GM04504 (cell line): ENCODE results near the gene UBA1.

Source experiments
- DNase-seq: peaks from one replicate; pipeline ENCODE4 v3.0.0-alpha.2; 2012; ENCODE audit warnings: low read depth

UBA1 gene

DNA sequence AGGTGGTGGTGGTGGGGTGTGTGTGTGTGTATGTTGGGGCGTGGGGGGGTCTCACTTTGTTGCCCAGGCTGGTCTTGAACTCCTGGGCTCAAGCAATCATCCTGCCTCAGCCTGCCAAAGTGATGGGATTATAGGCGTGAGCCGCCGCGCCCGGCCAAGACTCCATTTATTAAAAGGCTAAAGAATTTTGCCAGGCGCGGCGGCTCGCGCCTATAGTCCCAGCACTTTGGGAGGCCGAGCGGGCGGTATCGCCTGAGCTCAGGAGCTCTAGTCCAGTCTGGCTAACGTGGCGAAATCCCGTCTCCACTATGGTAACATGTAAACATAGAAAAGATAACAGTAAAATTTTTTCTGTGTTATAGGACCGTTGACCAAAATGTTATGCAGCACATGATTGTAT, 3.7 kb upstream of the UBA1 start:
- DNase-seq: no peak

DNA sequence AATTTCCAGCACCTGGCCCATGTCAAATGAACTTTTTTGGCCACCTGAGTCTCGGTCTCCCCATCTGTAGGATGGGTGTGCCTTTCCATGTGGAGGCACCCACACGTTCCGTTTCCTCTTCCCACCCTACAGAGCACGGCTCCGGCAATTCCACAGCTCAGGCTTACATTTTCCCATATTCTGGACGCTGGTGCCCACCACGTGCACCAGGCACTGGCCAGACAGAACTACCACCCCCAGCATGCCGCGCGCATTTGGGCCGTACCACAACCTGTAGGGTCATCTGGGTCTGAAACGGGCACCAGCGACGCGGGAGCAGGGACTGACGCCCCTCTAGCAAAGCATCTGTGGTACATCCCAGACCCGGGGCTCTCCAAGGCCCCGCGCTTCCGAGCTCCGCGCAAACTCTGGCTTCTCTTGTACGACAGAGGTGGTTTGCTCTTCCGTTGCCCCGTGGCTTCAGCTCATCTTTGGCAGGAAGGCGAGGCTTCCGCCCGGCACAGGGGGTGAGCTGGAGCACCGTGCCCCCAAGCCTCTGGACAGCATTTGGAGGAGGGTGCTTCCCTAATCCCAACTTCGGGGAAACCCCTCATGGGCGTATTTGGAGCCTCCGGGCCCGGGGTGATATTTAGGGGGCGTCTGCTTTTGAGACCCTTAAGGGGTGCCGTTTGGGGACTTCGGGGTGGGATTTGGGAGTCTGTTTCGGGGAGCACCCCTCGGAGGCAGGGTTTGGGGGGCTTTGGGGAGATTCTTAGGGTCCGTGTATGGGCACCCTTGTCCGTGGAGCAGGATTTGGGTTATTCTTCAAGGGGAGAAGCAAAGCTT, 3.0 kb upstream of the UBA1 start:
- peak; percentile 78 for DNase-seq

GRCh38 chrX:47191331-47191730, 2.3 kb upstream of the UBA1 start:
- DNase-seq: no peak

- no peak for DNase-seq
These were observed 1.7 kb upstream of the UBA1 start for GRCh38 chrX:47191806-47192401.

GRCh38 chrX:47194194-47194787, 662 bp downstream of the UBA1 start:
- DNase-seq: no peak

- no peak for DNase-seq
These were observed 2.5 kb downstream of the UBA1 start for GRCh38 chrX:47196098-47196497.

- no peak for DNase-seq
These were observed 3.9 kb downstream of the UBA1 start for GRCh38 chrX:47197526-47197925.

- no peak for DNase-seq
These were observed 4.5 kb downstream of the UBA1 start for GRCh38 chrX:47198026-47198686.

DNA sequence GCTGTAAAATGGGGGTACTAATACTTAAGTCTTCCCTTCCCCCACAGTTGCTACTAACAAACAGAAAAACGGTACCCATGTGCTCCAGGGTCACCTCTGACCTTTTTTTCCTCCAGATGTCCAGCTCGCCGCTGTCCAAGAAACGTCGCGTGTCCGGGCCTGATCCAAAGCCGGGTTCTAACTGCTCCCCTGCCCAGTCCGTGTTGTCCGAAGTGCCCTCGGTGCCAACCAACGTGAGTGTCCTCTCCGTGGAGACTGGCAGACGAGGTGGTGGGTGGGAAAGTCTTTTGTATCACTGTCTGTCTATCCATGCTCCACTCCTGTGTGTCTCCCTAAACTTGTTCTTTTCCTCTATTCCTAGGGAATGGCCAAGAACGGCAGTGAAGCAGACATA, 5.1 kb downstream of the UBA1 start:
- no peak for DNase-seq

GRCh38 chrX:47199286-47199685, 5.7 kb downstream of the UBA1 start:
- DNase-seq: no peak

DNA sequence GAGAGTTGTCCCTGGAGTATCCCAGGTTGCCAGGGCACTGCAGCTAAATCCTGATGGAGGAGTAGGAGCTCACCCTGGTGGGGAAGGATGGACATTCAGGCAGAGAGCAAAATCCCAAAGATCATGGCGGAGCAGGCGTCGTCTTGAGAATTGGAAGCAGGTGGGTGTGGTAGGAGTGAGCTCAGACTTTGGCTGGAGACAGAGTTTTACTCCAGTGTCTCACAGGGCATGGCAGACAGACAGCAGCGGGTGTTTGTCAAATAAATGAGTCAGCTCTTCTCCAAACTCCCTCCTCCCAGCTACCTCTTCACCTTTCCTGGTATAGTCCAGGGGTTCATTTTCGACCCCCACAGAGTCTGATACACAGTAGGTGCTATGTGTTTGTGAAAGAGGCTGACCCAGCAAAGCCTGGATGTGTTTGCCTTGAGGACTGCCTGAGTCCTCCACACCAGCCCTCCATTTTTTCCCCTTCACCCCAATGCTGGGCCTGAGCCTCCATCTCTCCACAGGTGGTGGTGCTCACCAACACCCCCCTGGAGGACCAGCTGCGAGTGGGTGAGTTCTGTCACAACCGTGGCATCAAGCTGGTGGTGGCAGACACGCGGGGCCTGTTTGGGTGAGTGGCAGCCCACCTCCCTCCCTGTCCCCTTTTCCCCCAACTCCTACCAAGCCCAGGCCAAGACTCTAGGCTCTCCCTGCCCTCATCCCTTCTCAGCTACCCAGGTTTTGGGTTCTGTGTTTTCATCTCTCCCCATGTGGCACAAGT, 6.9 kb downstream of the UBA1 start:
- peak; percentile 77 for DNase-seq

DNA sequence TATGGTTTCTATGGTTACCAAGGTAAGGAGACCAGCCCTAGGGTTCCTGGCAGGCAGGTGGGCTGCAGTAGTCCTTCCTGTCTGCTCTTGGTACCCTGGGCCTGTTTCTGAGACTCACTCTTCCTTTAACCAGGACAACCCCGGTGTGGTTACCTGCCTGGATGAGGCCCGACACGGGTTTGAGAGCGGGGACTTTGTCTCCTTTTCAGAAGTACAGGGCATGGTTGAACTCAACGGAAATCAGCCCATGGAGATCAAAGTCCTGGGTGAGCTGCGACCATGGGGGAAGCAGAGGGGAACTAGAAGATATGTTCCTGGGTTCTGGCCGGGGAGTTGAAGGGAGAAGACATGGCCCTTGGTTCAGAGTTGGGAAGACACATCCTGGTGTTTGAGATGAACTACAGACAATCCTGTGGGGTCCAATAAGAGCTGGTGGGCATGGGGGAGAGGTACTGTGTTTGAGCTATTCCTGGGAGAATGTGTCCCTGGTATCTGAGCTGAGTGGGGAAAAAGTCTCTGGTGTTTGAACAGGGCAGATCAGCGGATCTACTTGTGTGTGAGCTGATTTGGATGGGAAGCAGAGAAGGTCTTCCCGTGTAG, 7.8 kb downstream of the UBA1 start:
- DNase-seq: no peak

- DNase-seq: no peak
These were observed 8.7 kb downstream of the UBA1 start for GRCh38 chrX:47202316-47202715.

- no peak for DNase-seq
These were observed 9.2 kb downstream of the UBA1 start for GRCh38 chrX:47202877-47203276.

- DNase-seq: no peak
These were observed 11.3 kb downstream of the UBA1 start for GRCh38 chrX:47204970-47205369.

GRCh38 chrX:47206316-47206715, 12.7 kb downstream of the UBA1 start:
- DNase-seq: no peak

DNA sequence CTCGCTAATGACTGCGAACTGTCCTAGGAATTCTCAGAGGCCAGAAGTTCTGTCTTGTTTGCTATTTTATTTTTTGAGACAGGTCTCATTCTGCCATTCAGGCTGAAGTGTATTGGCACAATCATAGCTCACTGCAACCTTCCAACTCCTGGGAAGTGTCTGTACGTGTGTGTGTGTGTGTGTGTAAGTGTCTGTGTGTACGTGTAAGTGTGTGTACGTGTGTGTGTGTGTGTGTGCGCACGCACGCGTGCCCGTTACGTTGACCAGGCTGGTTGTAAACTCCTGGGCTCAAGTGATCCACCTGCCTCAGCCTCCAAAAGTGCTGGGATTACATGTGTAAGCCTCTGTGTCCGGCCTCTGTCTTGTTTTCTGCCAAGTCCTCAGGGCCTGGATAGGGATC, 14.5 kb downstream of the UBA1 start:
- DNase-seq: no peak

DNA sequence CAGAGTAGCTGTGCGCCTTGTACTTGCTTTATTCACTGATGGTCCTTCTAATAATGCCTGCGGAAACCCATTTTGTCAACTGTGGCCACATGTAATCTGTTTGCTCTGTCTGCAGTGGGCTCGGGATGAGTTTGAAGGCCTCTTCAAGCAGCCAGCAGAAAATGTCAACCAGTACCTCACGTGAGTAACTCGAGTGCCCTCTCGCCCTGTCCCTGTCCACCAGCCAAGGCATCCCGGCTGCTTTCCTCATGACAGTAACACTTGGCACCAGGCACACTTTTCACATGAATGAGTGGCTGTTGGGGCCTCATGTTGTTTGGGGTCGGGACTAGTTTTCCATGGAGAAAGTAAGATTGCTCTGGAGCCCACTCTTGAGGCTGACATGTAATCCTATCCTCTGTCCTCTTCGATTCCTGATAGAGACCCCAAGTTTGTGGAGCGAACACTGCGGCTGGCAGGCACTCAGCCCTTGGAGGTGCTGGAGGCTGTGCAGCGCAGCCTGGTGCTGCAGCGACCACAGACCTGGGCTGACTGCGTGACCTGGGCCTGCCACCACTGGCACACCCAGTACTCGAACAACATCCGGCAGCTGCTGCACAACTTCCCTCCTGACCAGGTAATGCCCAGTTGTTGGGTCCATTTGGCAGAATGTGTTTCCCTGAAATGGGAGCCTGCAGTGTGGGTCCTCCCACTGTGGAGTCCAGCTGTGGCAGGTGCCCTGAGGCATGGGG, 16.0 kb downstream of the UBA1 start:
- DNase-seq: no peak

DNA sequence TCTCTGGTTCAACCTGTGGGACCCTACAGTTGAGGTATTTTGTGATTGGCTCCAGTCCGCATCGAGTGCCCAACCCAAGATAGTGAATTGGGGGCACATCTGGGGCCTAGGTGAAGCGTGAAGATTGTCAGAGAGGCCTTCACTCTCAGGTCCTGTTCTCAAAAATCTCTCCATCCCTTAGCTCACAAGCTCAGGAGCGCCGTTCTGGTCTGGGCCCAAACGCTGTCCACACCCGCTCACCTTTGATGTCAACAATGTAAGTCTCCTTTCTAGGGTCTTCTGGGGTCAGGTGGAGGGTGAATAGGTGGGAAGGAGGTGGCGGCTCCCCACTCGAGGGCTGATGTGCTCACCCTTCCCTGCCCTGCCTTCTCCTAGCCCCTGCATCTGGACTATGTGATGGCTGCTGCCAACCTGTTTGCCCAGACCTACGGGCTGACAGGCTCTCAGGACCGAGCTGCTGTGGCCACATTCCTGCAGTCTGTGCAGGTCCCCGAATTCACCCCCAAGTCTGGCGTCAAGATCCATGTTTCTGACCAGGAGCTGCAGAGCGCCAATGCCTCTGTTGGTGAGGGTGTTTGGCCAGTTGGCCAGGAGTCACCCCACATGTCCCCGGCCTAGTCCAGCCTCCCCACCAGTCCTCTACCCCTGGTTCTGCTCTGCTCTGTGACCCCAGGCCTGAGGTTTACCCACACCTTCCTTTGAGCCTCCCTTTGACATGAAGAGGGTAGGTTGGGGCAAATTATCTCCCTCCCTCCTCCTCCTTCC, 17.2 kb downstream of the UBA1 start:
- DNase-seq: no peak
